Superior temporal gyrus (tissue), 1 donor: ENCODE measurements around the gene TEX12.
"Not testable (repeated sequence)": the region's sequence is repeated elsewhere in the genome, so short reads cannot be mapped to it uniquely, and the experiment has no call there.

Experiments
- DNase-seq: peaks from one replicate; pipeline ENCODE4 v3.0.0-alpha.2; 2016; ENCODE audit errors: extremely low spot score

TEX12 gene, protein sequence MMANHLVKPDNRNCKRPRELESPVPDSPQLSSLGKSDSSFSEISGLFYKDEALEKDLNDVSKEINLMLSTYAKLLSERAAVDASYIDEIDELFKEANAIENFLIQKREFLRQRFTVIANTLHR

DNA sequence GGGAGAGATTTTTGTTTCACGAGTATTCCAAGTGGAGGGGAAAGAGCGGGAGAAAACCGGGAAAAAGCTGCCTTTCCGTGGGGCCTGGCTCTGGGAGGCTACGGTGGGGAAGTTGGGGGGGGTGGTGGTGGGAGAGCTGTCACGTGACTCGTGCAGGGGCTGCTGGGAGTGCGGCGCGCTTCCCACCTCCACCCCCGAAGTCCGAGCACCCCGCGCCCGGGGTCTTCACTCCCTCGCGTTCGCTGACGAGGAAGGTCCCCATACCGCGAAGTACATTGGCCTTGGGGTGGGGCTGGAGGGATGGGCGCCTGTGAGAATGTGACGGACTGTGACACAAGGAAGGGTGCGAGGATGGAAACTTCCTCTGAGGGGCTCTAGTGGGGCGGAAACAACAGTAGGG lies at the start of gene TEX12:
TEX12 (plus strand) TSS at position 228 of the 400 bp plus-strand sequence. CDS start 1,897 bp downstream, outside the sequence.
- DNase-seq: no peak

DNA sequence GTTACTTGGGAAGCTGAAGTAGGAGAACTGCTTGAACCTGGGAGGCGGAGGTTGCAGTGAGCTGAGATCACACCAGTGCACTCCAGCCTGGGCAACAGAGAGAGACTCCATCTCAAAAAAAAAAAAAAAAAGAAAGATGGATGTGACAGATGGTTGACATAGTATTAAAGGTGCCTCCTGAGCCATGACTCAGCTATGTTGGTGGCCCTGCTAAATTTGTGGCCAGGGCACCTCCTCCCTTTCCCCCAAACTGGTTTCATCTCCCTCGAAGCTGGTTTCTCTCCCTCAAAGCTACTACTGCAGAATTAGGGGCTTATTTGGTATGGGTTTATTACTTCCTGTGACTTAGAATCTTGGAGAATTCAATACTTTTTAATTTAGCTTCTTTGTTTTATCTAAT lies 49.0 kb upstream of the TEX12 start:
- no peak for DNase-seq

DNA sequence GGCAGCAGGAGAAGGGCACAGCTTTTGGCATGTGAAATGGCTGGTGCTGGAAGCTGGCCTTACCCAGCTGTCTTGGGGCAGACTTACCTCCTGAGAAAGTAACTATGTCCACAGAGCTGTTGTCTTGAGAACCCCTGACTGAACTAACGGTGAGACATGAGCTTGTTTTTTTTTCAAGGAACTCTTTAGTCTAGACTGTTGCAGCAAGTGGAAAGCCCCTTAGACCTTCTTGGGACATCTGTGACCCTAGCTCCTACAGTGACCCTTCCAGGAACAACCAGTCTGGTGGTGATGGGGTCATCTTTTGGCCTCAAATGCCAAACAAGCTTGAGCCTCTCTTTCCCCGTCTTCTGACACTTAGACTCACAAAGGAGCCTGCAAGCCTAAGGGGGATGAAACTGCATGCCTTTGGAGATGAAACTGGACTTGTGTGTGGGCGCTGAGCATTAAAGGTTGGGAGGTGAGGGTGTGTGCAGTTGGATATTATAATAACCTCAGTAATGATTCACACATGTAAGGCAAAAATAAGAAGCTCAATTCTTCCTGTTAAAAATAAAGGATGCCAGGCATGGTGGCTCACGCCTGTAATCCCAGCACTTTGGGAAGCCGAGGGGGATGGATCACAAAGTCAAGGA lies 45.1 kb upstream of the TEX12 start:
- no peak for DNase-seq

DNA sequence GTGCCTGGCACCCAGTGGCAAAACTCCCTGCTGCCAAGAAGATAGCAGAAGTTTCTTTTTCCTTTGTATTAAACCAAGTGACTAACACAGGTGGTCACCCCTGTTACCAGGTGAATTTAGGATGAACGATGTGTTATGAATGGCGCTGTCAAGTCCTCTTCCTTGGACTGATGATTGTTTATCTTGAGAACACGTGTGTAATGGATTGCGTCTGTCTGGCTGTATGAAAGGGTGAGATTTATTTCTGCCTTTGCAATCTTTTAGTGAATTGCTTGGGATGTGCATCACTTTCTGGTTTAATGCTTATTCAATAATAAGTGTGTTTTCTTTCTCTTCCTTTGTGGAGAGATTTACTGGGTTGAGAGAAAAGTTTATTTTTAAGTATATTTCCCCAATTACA lies 44.0 kb upstream of the TEX12 start:
- DNase-seq: no peak

DNA sequence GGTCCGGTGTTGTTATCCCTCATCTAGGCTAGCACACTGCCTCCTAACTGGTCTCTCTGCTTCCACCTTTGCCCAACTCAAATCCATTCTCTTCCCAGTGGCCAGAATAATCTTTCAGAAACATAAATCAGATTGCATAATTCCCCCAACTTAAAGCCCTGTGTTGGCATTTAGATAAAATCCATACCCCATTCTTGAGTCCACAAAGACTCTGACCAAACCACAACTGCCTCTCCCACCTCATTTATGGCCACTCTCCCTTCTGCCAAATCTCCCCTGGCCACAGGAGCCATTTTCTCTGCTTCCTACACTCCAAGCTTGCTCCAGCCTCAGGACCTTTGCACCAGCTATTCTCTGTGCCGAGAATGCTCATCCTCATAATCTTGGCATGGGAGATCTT lies 40.1 kb upstream of the TEX12 start:
- DNase-seq: no peak

DNA sequence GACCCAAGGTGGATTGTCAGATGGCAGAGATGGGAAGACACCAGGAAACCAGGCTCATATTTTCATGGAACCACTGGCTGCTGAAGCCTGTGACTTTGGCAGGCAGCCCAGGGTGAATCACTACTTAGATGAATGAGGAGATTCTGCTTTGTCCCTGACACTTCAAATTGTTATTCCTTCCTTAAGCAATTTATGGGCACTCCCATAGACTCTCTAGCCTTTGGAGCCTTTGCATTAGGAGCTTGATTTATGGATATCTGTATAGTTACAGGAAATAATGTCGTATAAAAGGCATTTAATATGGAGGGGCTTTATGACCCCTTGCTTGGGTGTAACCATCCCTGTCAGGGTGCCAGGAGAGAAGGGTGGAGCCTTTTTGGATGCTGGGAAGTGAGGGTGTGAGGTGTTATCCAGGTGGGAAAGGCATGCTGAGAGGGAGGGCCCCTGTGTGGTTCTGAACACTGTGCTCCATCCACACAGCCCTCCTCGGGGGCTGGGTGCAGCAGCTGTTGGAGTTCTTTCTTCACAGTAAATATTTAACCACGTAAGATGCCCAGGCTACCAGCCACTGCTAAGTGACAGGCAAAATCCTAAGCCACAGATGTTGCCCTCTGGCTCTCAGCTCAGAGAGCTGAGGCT lies 38.6 kb upstream of the TEX12 start:
- DNase-seq: peak; percentile 68

DNA sequence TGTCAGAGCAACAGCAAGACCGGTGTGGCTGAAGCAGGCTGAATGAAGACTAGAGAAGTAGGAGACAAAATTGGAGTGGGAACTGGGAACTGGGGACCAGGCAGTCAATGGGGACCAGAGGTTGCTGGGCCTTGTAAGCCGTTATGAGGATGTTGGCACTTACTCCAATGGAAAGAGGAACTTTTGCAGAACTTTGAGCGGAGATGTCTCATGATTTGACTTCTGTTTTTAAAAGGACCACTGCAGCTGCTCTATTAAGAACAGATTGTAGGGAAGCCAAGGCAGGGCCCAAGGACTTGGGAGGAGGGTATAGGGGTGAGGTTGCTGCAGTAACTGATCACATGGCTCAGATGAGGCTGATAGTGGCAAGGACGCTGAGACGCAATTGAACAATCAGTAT lies 37.5 kb upstream of the TEX12 start:
- DNase-seq: peak; percentile 27

DNA sequence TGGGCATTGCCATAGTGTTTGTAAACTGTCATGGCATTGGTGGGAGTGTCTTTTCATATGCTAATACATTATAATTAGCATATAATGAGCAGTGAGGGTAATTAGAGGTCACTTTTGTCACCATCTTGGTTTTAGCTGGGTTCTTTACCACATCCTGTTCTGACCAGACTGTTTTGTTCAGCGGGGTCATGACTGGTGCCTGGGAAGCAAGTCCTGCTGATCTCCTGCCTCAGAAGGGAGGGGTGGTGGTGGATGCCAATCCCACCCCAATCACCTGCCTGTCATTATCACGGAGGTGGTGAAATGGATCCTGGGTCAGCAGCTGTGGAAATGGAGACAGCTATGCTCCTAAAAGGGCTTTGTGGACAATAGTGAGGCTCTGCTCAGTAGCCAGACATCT lies 34.4 kb upstream of the TEX12 start:
- no peak for DNase-seq

DNA sequence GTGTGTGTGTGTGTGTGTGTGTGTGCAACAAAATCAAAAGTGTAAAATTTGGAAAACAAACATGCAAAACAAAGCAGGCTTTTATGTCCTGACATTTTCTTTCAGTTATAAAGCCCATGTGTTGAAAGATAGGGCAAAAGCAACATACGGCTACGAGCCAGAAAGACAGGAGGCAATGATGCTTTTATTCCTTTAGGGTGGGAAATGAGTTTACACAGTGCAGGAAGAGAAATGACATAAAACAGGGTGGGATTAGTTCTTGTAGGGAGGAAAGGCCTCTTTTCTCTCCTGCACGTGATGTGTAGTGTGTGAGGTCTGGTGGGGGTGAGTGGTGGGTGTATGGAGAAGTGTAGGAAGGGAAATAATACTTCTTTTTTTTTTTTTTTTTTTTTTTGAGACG lies 32.7 kb upstream of the TEX12 start:
- DNase-seq: no peak

DNA sequence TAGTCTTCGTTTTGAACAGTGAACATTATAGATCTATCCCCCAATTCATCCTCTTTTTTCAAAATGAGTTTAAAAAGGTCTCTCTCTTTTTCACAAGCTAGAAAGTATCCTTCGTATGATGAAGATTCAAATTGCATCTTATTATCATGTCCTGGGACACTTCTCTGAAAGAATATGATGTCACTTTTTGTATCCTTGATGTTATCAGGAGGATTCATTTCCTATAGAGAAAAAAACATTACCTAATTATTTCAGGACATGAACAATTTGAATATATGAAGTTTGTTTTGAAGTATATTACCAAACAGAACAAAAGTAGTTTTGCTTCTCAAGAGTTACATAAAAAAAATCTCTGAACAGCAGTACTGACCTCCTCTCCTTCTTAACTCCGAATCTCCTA lies 23.6 kb upstream of the TEX12 start:
- no peak for DNase-seq

DNA sequence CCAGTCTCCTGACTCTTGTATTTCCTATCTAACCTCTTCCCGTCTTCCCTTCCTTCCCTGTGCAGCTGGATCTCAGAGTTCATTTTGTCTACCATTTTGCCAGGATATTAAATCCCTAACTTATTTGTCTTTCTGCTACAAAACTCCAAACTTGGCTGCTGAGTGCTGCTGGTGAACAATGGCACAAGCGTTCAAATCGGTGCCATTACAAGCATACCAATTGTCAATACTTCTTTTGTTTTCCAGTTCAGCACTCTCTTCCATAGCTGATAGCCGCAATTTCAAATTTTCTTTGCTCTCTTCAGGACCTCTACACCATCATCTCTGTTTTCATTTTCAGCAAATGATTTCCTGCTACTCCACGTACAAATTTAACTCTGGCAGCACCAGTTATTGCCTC lies 16.7 kb upstream of the TEX12 start:
- no peak for DNase-seq

DNA sequence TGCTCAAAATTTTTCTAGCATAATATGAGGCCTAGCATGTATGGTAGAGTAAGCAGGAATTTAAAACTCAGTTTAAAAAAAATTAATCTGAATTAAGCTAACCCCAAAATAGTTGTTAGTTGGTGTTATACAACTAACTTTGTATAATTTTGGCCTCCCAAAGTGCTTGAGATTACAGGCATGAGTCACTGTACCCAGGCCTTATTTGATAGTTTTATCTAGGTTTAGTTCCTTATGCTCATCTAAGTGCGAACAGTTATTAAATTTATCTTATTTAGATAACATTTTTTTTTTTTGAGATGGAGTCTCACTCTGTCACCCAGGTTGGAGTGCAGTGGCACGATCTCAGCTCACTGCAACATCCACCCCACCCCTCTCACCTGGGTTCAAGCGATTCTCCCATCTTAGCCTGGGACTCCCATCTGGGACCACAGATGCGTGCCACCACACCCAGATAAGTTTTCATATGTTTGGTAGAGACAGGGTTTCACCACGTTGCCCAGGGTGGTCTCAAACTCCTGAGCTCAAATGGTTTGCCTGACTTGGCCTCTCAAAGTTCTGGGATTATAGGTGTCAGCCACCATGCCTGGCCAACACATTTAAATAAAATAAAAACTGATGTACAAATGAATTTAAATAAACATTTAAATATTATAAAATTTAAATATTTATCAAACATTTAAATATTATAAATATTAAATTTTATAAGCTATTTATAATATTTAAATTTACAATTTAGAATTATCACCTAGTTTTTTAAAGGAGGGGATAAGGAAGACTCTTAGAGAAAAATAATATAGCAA lies 10.8 kb upstream of the TEX12 start:
- no peak for DNase-seq

DNA sequence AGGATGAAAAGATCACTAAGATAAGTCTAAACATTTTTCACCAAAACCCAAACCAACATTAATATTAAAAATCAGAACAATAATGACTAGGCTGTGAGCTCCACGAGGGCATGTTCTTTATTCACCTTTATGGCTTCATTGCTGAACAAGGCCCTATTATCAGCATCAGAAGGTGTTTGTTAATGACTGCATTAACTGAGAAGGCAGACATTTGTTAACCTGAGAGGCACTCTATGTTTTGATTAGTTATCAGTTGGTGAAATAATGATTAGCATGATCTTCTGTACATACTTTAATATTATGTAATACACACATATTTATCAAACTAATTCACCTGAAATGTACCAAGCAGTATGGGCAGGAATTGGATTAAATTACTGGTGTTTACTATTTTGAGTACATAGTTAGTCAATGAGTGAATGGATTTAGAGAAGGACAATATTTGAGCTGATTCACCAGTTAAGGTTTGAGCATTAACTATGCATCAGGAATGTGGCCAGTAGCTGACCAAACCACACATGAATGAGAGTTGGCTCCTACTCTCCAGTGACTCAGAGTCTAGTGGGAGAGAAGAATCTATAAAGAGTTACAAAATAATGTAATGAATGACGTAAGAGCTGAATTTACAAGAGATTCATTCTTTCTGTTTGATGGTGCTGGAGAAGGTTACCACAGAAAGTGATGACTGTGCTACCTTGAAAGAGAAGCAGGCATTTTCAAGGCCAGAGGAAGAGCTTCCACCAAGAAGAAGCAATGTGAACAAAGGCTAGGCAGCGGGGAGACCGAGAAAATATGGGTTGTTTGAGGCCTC lies 10.0 kb upstream of the TEX12 start:
- DNase-seq: no peak

DNA sequence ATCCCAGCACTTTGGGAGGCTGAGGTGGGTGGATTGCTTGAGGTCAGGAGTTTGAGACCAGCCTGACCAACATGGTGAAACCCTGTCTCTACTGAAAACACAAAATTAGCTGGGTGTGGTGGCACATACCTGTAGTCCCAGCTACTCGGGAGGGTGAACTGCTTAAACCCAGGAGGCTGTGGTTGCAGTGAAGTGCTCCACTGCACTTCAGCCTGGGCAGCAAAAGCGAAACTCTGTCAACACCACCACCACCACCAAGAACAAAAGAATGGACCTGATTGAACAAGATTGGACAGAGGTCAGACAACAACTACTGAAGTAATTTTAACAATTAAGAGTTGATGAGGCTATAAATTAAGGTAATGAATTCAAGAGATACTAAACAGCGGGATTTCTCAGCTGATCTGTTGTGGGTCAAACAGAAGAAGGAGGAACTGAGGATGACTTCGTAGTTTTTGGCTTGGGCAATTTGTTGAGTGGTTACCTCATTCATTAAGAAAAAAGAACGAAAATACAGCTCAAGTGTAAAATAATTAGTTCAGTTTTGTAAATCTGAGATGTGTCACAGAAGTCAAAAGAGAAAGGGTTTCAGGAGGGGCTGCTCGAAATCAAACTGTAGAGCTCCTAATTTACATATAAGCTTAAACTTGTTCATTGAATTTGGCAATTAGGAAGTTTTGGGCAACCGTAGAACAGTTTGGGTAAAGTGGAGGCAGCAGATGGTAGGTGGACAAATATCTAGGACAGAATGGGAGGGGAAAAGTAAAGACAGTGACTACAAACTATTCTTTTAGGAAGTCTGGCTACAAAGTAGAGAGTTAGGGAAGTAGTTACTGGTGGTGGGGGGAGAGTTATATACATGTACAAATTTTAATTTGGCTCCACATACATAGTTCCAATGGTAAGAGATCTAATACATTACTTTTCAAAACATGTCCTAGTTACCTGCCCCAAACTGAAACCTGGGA lies 7.8 kb upstream of the TEX12 start:
- no peak for DNase-seq

DNA sequence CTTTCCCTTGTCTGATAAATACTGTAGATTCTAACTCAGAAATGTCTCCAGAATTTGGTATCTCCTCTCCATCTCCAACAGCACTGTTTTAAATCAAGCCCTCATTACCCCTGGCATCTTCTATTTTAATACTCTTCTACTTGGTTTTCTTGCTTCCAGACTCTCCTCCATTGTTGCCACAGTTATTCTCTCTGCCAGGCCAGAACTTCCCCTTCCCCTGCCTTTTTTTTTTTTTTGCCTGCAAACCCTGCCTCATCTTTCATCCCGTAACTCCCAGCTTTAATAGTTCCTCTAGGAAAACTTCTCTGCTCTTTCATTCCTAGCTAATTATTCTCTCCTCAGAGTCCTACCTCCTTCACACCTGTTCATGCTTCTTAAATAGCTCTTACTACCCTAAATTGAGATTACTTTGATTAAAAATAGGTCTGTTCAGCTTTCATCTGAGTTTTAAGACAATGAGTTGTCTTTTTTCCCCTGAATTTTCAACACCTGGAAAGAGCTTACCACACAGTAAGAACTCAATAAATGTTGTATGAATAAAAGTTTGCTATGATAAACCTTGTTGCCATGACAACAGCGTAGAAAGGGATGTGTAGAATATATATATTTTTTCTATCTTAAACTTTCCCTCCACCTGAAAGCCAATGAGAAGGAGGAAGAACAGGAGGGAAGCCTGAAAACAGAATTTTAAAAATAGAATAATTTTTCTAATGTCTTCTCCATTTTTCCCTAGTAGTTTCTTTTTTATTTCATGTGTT lies 6.9 kb upstream of the TEX12 start:
- DNase-seq: no peak

DNA sequence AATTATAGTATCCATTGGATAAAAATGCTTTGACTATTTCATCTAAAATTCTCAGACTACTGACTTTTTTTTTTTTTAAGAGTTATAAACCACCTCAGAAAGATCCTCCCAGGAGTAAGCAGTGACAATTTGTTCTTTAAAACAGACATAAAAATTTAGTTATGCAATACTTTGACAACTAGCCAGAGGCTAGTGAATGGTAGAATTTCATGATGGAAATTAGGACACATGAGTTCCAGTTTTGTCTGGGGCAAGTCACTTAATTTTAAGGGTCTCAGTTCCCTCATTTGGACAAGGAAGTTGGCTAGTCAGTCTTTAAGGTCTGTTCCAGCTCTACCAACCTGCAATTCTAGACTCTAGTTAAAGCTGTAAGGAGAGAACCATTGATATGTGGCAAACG lies 6.2 kb upstream of the TEX12 start:
- DNase-seq: no peak

DNA sequence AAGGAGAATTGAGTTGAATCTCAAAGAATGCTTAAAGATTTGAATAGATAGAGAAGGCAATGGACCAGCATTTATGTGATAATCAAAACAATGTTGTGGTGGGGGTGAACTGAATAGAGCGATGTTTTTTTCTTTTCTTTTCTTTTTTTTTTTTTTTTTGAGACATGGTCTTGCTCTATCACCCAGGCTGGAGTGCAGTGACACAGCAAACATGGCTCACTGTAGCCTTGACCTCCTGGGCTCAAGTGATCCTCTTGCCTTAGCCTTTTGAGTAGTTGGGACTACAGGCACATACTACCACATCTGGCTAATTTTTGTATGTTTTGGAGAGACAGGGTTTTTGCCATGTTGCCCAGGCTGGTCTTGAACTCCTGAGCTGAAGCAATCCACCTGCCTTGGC lies 5.0 kb upstream of the TEX12 start:
- not testable (repeated sequence) for DNase-seq

DNA sequence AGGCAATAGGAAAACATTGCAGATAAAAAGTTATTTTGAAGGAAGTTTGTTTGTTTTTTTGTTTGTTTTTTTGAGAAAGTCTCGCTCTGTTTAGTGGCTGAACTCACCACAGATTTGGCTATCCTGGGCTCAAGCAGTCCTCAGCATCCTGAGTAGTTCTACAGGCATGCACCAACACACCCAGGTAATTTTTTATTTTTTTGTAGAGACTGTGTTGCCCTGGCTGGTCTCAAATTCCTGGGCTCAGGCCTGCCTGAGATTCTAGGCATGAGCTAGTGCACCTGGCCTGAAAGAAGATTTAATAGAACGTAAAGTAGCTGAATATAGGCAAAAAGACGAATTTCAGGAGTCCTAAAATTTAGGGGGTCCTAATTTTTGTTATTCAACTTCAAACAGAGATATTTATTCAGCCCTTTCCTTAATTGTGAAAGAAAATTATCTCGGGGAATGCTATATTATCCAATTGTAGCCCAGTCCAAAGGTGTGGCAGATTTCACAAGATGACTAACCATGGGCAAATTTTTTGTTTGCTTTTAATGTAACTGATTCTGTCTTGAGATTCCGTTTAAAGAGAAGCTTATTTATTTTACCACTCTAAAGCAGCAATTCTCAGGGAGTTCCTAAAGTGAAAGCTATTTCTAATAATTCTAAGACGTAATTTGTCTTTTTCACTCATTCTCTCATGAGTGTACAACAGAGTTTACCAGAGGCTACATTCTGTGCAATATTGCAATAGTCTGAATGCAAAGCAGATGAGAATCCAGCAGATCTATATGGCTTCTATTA lies 4.2 kb upstream of the TEX12 start:
- no peak for DNase-seq
